Omental fat pad (tissue), 4 donors: ENCODE results near the gene METTL5. TPM values are rescaled to one million over a fixed set of nuclear protein-coding genes. Genes with fewer than 3 reads are reported as not detected.
"Not testable (repeated sequence)": the region's sequence is repeated elsewhere in the genome, so short reads cannot be mapped to it uniquely, and the experiment has no call there.

Source experiments
- ATAC-seq: fragments of 150-250 bp; one replicate; pipeline ENCODE4 v1.9.1; 2016; ENCODE audit warnings: mild to moderate bottlenecking, moderate library complexity; ENCODE audit not compliant: low FRiP score
- DNase-seq: peaks from one replicate; pipeline ENCODE4 v3.0.0-alpha.2; 2019; ENCODE audit warnings: low spot score
- total RNA-seq, 4 donors: library from RNA; depleted of rRNA; stranded (reverse); fragments of >200 nt; gene quantifications; one replicate each; pipeline ENCODE4 v1.1.0, GENCODE V29; 2016
- TF ChIP-seq, protein P1 (sequence below), 3 donors: fragments of 450-650 bp; IDR thresholded peaks; one replicate each; pipeline ENCODE4 v1.5.1; 2016 to 2017; ENCODE audit warnings: antibody characterized with exemption in 3 of 3, mild to moderate bottlenecking in 3 of 3, moderate library complexity in 2 of 3

The METTL5 gene
- total RNA-seq, 4 donors from 2014 or later: 27.4 to 63.2 (median 39.0) TPM

DNA sequence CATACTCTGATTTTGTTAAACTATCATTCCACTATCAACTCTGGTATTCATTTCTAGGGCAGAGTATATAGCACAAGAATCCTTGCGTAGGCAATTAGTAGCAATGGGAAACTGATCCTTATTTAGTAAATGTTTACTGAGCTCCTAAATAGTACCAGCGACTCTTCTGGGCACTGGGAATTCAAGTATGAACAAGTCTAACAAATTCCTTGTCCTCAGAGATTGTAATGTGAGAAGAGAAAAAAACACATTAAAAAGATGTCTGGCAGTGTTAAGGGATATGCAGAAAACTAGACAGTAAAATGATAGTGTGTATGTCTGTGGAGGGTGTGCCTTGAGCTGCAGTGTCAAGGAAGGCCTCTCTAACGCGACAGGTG, 721 bp downstream of the METTL5 start:
- no peak for ATAC-seq
- DNase-seq: no peak
- TF ChIP-seq, protein P1, sequence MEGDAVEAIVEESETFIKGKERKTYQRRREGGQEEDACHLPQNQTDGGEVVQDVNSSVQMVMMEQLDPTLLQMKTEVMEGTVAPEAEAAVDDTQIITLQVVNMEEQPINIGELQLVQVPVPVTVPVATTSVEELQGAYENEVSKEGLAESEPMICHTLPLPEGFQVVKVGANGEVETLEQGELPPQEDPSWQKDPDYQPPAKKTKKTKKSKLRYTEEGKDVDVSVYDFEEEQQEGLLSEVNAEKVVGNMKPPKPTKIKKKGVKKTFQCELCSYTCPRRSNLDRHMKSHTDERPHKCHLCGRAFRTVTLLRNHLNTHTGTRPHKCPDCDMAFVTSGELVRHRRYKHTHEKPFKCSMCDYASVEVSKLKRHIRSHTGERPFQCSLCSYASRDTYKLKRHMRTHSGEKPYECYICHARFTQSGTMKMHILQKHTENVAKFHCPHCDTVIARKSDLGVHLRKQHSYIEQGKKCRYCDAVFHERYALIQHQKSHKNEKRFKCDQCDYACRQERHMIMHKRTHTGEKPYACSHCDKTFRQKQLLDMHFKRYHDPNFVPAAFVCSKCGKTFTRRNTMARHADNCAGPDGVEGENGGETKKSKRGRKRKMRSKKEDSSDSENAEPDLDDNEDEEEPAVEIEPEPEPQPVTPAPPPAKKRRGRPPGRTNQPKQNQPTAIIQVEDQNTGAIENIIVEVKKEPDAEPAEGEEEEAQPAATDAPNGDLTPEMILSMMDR (IDR thresholded peaks at IDR 0.05): no peak

DNA sequence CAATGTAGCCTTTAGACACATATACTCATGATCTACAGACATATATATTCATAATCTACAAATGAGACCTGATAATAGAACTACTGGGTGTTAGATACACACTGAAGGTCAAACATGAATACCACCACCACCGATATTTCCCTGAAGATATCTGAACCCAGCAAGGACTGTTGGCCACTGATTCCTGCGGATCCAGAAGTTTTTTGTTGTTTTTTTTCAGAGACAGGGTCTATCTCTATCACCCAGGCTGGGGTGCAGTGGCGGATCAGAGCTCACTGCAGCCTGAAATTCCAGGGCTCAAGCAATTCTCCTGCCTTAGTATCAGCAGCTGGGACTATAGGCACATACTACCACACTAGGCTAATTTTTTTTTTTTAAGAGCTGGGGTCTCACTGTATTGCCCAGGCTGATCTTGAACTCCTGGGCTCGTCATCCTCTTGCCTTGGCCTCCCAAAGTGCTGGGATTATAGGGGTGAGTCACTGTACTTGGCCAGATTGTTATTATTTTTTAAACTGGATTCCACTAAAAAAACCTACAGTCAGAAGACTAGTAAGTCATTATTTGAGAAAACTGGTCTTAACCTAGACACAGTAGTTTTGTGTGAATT, 1.8 kb downstream of the METTL5 start:
- TF ChIP-seq, protein P1 (IDR thresholded peaks at IDR 0.05): no peak
- DNase-seq: no peak
- ATAC-seq: no peak

DNA sequence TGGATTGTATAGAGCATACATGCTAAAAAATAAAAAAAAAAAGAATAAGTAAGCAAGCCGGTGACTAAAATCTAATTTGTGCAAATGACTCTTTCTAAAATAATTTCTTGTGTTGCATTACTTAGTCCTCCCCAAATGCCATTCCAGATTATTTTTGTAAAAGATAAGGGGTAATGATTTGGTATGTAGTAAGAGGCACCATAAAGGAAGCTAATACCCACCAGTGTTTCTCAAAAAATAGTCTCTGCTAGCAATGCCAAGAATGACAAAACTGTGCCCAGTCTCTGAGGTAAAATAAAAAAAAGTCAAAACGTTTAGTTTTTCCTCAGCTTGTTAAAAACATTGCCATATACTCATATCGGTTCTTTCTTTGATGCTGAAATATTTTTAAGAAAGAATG, 2.7 kb downstream of the METTL5 start:
- TF ChIP-seq, protein P1 (IDR thresholded peaks at IDR 0.05): no peak
- ATAC-seq (no peak), DNase-seq (no peak)

DNA sequence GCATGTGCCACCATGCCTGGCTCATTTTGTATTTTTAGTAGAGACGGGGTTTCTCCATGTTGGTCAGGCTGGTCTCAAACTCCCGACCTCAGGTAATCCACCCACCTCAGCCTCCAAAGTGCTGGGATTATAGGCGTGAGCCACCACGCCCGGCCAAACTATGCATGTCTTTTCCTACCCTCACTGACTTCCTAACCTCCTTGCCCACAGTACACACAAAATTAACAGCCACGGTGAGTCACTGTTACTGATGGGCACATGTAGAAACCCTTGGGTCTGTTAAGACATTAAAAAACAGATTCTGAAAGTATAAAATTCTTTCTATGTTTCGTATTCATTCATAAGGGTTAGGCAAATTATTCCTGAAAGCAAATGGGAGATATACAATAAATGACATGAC, 4.6 kb downstream of the METTL5 start:
- ATAC-seq, DNase-seq: not testable (repeated sequence)

DNA sequence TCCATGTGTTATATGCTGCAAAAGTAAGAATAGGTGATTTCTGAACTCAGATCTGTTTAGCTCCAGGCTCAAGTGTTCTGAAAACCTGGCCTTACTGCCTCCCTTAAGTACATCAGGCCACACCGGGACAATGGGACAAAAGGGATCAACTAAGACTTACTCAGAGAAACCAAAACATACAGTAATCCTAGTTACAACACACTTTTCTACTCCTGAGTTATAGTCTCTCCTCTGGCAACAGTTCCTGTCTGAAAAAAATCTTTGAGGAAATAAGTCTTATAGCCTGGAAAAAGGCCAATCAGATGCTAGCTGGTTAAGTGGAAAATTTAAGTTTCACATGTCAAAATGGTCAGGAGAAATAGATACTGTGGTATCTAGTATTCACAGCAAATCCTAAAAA, 5.6 kb downstream of the METTL5 start:
- TF ChIP-seq, protein P1 (IDR thresholded peaks at IDR 0.05): no peak
- no peak for ATAC-seq
- DNase-seq: no peak

DNA sequence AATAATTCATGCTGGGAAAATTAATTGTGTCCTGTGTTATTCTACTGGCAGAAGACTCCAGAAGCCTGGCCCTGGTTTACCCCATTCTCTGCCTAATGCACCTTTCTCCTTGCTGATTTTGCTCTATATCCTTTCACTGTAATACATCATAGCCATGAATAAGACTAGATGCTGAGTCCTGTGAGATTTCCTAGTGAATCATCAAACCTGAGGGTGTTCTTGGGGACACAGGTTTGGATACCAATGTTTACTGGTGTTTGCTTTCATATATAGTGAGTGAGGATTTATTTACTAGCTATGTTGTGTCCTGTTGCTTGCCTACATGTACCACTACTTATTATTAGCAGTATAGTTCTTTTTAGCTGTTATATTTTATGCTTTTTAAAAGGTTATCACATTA, 6.5 kb downstream of the METTL5 start:
- ATAC-seq: no peak
- TF ChIP-seq, protein P1 (IDR thresholded peaks at IDR 0.05): no peak
- no peak for DNase-seq

DNA sequence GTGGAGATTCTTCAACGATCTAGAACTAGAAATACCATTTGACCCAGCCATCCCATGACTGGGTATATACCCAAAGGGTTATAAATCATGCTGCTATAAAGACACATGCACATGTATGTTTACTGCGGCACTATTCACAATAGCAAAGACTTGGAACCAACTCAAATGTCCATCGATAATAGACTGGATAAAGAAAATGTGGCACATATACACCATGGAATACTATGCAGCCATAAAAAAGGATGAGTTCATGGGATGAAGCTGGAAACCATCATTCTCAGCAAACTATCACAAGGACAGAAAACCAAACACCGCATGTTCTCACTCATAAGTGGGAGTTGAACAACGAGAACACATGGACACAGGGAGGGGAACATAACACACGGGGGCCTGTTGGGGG, 7.3 kb downstream of the METTL5 start:
- ATAC-seq, DNase-seq: not testable (repeated sequence)

DNA sequence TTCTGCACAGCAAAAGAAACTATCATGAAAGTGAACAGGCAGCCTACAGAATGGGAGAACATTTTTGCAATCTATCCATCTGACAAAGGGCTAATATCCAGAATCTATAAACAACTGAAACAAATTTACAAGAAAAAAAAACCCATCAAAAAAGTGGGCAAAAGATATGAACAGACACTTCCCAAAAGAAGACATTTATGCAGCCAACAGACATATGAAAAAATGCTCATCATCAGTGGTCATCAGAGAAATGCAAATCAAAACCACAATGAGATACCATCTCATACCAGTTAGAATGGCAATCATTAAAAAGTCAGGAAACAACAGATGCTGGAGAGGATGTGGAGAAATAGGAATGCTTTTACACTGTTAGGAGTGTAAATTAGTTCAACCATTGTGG, 7.7 kb downstream of the METTL5 start:
- not testable (repeated sequence) for ATAC-seq, DNase-seq

DNA sequence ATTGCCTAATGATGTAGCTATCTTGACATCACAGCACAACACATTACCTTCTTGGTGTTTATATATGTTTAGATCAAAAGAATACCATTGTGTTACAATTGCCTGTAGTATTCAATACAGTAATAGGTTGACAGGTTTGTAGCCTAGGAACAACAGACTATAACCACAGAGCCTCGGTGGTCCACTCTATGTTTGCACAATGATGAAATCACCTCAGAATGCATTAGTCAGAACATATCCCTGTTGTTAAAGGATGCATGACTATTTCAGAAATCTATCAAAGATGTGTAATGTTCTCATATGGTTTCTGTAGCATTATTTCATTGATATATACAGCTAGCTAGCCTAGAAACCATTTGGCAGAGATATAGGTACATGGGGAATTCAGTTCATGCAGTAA, 8.9 kb downstream of the METTL5 start:
- no peak for ATAC-seq
- TF ChIP-seq, protein P1 (IDR thresholded peaks at IDR 0.05): no peak
- DNase-seq: no peak
